Inferior parietal cortex (tissue), 1 donor: ENCODE results near the gene C4orf54.

Experiments
- DNase-seq: peaks from one replicate; pipeline ENCODE4 v3.0.0-alpha.2; 2016; ENCODE audit errors: extremely low spot score

C4orf54 gene

DNA sequence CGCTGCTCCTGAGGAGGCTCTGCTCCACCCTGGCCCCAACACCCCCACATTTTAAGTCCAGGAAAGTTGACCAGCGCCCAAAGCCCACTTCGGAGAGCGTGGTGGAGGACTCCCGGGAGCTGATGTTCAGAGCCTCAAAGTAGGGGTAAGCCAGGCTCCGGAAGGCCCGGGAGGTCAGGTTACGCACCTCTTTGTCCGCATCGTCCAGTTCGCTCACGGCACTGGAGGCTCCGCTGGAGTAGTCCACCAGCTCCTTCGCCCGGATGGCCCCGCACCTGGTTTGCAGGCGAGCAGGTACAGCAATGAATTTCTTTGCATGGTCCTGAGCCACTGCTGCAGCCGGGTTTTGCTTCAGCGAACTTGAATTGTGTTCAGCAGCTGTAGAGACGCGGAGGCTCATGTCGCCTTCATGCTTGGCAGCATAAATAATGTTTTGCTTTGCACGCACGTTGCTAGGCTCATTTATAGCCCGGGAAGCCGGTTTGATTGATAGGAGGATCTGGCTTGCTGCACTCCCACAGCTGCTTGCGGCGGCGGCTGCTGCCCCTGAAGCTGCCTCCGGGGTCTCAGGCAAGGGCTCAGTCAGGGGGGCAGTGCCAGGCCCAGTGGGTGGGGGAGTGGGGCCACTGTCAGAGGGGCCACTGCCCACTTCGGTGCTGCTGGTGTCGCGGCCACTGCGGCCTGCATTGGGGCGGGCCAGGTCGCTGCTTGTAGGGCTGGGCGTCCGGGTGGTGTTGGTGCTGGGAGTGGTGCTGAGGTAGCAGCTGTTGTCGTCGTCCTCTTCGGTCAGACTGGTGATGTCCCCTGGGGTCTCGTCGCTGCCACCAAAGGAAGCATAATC lies 4.8 kb downstream of the C4orf54 start:
- no peak for DNase-seq

DNA sequence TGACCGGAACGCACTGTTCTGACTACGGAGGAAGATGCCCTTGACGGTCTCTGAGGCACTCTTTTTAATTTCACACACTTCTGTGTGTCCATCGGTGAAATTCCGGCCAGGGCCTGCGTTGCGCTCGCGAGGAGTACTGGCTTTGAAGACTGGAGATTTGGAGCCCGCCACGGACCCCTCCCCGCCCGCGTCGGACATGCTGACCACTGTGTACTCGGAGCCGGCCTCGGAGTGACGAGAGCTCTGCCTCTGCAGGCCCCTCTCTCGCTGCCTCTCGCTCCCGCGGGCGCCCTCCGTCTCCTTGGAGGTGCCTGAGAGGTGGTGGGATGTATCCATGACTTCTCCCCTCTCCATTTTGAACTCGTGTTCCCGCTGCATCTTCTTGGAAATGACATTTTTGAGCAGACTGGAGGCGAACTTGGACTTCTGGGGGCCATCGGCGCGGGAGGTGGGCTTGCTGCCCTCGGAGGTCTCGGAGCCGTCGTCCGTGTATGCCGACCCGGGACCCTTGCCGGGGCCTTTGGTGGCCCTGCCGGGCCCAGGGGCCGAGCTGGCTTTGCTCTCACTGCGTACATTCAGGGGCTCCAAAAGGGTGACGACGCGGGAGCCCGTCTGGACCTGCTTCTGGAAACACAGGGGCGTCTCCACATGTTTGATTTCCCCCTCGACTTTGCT lies 5.7 kb downstream of the C4orf54 start:
- DNase-seq = no peak

DNA sequence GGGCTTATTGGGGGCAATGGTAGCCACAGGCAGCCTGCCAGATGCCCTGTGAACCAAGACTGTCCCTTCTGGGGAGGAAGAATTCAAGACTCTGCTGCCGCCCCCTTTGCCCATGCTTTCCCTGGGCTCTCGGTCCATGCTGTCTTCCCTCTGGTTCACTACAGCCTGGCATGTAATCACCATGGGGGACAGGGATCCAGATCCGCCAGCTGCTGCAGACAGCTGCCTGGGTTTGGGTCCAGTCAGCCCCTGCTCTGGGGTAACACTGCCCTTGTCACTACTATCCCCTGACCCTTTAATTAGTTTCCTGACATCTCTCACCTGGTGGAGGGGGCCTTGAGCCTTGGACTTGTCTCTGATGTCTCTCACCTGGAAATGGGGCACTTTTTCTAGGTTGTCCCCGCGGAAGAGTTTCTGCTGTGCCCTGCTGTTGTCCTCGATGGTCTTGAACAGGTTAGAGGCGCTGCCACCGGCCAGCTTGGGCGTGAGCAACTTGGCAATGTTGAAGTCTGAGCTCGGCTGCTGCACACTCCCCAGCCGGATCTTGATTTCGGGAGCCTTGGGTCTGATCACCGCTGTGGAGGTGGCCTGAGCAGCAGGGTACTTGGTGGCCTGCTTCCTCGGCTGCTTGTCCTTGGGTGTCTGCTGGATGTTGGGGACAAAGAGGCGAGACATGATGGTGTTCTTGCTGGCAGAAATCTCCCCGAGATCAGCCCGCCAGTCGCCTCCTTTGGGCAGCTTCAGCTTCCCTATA lies 6.4 kb downstream of the C4orf54 start:
- no peak for DNase-seq

DNA sequence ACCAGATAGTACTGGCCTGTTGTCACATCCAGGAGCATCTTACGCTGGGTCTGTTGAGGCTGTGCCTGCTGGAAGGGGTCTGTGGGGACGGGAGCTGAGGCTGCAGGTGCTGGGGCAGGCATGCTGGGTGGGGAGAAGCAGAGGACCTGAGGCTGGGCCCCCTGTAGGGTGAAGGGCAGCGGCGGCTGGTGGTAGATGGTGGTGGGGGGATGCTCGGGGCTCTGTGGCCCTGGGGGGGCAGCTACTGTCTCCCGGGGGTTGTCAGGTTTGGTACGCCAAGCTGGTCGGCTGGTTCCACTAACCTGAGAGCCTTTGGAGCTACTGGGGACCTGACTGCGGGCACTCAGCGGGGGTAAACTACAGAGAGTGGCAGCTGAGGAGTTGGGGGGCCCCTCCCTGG lies 7.8 kb downstream of the C4orf54 start:
- DNase-seq = no peak

DNA sequence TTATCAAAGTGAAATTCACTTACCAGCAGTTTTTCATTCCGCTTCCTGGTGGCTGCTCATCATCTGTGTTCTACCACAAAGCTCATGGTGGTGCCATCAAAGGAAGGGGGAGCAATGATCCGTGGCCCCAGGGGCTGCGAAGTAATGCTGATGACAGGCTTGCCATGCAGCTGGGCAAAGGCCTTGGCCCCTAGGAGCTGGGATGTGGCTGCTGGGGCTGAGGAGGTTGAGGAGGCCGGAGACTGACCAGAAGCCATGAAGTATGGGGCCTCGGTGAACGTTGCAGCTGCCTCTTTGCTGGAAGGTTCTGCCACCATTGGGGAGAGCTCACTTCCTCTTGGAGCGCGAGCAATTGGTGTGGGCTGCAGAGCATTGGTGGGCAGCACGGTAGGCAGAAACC lies 8.4 kb downstream of the C4orf54 start:
- DNase-seq = no peak

DNA sequence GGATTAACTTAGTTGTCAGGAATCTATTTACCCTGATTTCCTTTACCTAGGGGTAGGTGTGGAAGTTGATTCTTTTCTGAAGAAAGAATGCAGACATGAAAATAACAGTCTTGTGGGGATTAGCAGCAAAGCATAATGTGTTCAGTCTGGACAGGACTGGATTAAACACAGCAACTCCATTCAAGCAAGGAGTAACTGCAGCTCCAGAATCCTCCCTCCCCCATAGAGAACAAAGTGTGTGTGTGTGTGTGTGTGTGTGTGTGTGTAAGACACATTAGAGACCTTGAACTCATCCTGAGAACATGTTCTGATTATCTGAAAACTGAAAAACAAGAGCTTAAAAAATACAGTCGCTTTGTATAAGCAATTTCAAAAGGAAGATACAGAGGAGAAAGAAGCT lies 9.3 kb downstream of the C4orf54 start:
- no peak for DNase-seq

DNA sequence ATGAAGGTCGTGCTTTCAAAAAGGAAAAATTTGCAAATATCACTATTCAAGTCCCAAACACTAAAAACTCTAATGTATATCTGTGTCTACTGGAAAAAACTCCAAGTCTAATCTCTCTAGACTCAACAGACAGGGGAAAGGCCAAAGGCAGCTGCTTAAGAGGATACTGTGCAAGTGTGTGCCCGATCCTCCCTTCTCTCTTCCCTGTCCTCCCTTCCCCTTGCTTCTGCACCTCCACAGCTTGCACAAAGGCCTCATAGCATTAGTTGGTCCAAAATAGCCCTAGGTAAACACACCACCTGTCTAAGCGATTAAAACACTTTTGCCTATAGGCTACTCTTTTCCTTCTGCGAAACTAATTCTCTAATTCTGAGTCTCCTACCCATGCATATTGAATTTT lies 10.6 kb downstream of the C4orf54 start:
- no peak for DNase-seq

DNA sequence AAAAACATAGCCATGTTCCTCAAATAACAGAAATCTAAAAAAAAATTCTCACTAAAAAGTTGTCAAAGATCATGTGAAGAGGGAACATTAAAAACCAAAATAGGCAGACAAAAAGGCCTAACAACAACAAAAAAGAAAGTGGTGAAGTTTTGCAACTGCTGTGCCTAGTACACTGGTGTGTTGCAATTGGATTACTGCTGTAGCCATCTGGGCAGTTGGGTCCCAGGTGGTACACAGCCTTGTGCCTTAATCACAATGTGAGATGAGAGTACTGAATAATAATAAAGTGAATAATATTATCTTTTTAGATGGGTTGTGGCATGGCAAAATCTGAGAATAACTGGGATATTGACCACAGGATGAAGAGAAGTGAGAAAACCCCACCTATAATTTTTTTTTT lies 12.0 kb downstream of the C4orf54 start:
- no peak for DNase-seq

DNA sequence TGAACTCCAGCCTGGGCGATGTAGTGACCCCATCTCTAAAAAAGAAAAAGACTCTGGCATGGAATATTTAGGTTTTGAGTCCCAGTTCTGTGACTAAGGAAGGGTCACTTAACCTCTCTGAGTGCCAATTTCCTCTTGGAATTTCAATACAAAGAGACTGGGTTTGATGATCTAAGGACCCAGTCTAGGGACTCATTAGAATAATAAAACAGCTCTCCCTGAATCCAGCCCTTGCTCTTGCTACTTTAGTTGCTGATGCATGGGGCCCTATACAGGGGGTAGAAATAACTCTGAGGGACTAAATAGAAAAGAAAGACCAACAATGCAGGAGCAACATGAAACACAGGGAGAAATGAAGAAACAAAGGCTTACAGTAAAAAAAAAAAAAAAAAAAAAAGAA lies 12.6 kb downstream of the C4orf54 start:
- no peak for DNase-seq

DNA sequence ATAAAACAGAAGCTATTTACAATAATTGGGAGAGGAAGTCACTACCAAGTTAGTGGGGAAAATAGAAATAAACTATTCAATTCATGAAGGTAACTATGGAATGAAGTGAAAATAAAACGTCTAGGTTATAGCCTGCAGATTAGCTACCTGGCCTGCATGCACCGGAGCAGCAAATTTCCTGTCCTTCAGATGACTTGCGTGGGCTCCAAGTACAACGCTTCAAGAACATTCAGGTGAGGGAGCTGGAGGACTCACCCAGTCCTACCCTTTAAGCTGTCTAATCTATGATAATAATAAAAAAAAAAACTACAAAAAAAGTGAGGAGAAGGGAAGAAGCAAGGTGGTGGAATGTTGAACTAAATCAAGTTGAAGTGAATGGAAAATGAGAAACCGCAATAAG lies 13.2 kb downstream of the C4orf54 start:
- no peak for DNase-seq

DNA sequence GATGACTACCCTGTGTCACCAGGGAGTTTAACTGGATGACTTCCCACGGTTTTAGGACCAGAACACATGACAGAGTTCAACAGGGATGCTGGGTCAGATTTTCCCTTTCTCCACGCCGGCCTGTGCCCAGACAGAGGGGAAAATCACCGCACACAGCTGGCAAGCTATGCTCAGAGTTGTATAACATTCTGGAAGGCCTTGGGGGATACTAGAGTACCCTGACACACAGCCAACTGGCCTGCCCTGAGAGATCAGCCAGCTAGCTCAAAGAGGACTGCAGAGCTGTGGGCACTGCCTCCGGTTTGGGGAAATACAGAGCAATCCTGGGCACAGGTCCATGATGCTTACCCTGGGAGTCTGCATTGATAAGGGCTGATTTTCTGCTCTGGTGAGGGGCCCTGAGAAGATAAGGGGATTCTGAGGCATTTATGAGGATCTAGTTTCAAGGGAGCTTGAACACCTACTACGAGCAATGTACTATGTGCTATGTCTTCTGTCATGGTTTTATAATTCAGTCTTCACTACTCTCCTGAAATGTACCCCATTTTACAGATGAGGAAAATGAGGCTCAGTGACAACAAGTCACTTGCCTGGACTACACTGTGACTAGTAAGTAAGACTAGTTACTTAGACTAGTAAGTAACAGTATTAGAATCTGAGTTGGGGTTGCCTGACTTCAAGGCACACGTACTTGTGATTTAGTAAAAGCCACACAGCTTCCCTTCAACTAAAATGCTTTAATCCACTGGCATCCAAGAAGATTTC lies 14.7 kb downstream of the C4orf54 start:
- DNase-seq = no peak

DNA sequence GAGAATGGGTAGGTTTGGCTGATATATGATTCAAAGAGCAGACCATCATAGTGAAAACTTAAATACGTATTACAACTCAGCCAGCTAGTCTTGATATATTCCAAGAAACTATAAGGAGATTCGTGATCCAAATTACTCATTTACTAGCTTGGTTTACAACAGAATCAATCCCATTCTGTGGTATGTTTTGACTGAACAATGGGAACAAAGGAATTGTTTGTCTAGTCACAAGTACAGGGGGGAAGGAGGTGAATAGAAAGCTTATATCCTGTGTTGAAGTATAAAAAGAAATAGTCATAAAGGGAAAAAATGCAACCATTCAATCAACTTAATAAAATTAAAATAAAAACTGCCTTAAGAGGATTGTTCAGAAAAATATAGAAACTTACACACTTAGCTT lies 17.0 kb downstream of the C4orf54 start:
- DNase-seq = no peak

DNA sequence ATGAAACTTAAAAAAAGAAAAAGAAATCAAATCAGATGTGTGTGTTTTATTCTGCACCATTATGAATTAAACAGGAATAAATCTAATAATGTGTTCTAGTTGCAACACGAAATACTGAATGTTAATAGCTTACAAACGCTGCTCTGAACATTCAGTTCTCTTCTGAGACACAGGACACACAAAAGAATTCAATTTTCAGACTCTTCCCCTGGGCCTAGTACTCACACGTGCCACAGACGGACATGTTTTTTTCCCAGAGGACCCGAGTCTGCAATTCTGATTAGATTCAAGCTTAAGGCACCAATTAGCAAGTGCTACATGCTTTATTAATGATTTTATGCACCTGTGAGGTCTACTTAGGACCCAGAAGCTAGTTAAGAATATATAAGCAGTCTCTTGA lies 20.5 kb downstream of the C4orf54 start:
- no peak for DNase-seq

DNA sequence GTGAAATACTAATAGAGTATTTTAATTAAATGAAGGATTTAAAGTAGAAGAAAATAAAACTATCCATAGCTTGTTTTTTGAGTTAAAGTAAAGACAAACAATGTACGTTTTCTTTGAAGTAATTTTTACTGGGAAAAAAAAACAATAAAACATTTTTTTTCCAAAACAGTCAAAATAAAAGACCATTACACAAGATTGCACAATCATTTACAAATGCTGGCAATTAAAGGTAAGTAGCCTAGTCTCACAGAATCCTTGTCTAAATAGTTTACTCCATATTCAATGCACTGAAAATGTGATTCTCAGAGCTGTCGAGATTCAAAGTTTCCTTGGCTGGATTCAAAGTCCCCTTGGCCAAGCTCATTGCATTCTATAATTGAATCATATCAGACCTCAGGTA lies 21.2 kb downstream of the C4orf54 start:
- no peak for DNase-seq

DNA sequence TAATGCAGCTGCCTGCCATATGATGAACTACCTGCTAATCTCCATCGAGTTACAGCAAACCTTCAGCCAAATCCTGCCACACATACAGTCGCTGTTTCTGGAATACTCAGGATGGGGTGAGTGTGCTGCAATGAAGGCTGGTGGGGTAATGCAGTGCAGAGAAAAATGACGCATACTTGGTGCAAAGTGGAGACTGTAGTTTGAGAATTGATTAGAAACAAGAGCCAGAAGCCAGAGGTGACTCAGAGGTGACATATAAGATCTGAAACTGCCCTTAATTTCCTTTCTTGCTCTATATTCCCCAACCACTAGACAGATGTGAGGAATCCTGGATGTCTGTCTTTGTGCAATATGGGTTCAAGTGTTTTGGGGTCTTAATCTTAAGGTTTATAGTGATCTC lies 22.0 kb downstream of the C4orf54 start:
- DNase-seq = no peak

DNA sequence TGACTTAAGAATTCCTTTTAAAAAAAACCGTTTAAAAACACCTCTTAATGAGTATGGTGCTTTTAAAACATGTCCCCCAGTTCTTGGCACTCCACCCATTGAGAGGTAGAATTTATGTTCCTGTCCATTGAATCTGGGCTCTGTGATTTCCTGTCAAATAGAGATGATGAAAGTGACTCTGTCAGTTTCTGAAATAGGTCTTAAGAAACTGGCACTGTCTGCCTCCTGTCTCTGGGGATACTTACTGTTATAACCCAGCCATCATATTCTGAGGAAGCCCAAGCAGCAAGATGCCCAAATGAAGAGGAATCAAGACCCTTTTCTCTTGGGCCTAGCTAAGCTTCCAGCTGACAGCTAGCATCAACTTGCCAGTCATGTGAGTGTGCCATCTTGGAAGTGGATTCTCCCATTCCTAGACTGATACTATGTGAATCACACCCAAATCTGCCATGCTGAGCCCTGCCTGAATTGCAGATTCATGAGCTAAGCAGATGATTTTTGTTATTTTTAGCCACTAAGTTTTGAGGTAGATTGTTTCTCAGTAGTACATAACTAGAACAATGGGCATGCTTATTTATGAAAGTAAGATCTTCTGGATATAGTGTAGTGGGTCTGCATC lies 22.8 kb downstream of the C4orf54 start:
- no peak for DNase-seq

DNA sequence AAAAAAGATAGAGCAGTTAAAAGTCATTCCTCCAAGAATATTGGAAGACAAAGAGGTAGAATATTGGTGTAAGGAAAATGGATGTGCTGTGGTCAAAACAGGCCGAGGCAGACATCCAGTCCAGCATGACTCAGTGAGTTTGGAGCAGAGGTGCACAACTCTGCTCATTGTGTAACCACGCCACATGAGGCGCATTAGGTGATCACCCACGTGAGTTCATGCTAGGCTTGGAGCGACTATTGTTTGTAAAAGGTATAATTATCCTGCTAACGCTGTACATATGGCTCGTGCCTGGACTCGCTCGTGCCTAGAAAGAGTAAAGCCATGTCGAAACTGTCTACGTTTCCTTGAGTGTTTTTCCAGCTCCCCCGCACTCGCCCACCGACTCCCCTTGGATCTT lies 23.9 kb downstream of the C4orf54 start:
- DNase-seq = no peak

DNA sequence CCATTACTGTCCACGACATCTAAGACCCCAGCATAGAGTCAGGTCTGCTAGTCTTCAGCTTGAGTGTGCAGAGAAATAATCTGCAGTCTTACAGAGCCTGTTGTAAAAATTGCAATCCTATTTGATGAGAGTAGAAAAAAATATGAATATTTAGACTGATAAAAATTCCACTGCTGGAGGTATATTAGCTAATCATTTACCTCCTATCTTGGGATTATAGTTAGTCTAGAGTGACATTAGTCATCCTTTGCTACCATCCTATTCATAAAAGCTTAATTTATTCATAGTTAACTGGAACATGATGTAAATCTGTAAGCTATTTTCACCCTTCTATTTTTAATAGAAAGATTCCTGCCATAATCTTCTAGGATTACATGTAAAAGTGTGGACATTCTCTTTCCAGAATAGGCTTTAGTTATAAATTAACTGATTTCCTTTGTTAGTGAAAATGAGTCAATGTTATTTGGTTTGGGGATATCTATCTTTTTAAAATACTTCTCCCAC lies 26.7 kb downstream of the C4orf54 start:
- DNase-seq = no peak

DNA sequence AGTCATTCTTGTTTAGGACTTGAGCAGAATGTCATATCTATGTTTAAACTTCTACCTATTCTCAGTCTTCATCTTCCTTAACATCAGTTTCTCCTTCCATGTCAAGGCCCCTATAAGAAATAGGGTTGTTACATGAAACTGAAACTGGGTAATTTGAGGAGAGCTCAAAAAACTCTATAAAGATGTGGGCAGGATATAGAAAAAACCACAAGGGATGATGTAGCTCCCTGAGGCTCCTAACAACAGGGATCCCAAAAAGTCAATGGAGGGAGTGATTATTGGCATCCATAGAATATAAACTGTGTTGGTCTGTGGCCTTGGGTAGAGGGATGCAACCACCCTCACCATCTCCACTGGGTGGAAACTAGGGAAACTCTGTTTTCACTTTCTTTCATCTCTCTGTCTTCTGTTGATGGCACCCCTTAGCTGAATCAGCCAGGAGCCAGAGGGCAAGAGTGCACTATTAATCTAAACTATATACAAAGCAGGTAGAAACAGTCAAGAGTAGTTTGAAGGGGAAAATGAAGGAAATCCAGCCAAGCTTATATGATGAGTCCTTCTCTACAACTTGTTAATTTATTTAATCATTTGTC lies 27.6 kb downstream of the C4orf54 start:
- no peak for DNase-seq

DNA sequence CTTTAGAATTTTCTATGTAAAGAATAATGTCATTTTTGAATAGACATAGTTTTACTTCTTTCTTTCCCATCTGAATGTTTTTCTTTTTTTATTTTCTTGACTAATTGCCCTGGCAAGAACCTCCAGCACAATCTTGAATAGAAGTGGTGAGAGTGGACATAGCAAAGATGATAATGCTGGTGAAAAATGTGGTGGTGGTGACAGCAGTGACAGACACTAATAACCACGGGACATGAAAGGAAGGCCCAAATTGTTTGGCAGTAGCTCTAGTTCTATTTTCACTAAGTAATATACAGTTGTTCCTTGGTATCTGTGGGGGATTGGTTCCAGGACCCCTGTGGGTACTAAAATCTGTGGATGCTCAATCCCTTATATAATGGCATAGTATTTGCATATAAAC lies 29.6 kb downstream of the C4orf54 start:
- no peak for DNase-seq

DNA sequence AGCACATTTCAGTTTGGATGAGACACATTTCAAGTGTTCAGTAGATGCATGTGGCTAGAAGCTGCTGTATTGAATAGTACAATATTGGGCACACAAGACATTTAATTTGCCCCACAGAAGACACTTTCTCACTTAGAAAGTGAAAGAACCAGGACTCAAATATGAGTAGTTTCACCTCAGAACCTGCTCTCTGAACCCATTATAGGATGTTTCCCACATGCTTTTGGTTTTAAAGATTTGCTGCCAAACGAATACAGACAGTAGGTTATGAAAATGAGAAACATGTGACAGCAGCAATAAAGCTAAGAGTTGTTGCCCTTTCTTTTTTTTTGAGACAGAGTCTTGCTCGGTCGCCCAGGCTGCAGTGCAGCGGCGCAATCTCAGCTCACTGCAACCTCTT lies 32.3 kb downstream of the C4orf54 start:
- no peak for DNase-seq
